Esophagus muscularis mucosa (tissue), 4 donors: ENCODE data around the gene FANCB.

ENCODE experiments used
- CTCF ChIP-seq, 3 experiments: fragments of 200-600 bp in 2 of 3; fragments of 450-650 bp in 1 of 3; sonication (generic) in 2 of 3; IDR thresholded peaks; one replicate each; pipeline ENCODE4 v1.5.1; 2017 to 2019; ENCODE audit warnings: antibody characterized with exemption in 3 of 3, mild to moderate bottlenecking in 2 of 3, moderate library complexity in 1 of 3
- EP300 ChIP-seq: sonication (generic); formaldehyde crosslinking; IDR thresholded peaks from one replicate; pipeline ENCODE4 v1.6.1; 2017; ENCODE audit warnings: antibody characterized with exemption
- POLR2A ChIP-seq: fragments of 450-650 bp; IDR thresholded peaks from one replicate; pipeline ENCODE4 v1.6.1; 2017; ENCODE audit warnings: antibody characterized with exemption, moderate library complexity, mild to moderate bottlenecking, low read depth

- TF ChIP-seq CTCF (IDR thresholded peaks at IDR 0.05), result no peak
- no peak for TF ChIP-seq POLR2A
- no peak for TF ChIP-seq EP300
These were observed 26.7 kb upstream of the FANCB start for GRCh38 chrX:14899607-14900006.
